ENCODE results near the gene HSPA12B. TPM values are rescaled to one million over a fixed set of nuclear protein-coding genes. Genes with fewer than 3 reads are reported as not detected.

Gene HSPA12B
- total RNA-seq, 1 donor from 2014 or later = 13.5 TPM

DNA sequence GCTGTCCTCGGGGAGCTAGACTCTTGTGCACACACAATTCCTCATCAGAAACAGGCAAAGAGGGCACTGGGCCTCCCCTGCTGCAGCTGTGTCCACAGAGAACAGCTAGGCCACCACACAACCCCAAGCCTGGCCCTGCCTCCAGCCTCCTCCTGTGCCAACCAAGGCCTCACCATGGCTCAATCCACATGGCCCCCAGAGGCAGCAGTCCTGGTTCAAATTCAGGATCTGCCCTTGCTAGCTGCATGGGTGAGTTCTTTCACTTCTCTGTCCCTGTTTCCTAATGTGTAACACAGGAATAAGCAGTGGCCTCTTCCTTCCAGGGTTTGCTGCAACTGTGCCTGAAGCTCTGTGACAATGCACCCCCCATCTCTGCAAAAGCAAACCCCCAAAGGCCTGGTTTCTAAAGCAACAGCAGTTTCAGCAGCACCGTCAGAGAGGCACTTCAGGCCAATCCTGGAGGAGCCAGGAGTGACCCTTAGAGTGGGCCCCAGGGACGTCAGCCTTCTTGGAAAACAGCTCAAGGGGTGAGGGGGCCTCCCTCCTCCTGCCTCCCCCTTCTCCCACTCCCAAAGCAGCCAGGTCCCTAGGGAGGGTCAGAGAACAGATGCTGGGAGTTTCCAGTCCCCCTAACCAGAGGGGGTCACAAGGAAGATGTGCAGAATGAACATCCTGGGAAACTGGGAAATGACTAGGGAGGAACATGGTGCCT, 32.8 kb downstream of the HSPA12B start:
- no peak for DNase-seq (ENCODE audit: low spot score)

DNA sequence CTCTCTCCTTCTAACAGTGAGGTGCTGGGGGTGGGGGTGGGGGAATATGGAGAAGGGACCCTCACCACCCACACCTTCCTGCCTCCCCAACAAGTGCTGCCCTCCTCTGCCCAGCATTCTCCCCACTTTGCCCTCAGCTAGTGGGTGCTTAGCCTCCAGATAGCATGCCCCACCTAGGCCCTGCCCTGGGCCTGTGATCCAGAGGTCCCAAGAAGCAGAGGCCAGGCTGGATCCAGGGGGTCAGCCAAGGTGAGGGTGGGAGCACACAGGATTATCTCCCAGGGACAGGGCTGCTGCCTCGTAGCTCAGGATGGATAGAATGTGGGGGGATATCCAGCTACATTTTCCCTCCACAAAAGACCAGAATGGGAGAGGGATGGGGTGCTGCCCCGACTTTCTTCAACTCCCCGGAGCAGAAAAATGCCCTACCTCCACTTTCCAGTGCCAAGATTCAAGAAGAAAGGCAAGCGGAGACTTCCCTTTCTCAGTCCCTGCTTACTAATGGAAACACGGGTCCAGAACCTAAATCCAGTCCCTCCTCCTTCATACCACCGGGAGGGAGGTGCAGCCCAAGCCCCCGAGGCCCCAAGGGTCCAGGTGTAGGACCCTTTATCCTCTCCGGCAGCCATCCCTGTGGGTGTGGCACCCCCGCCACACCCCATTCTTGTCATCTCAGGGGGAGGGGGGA, 34.1 kb downstream of the HSPA12B start:
- DNase-seq (ENCODE audit: low spot score) = no peak

DNA sequence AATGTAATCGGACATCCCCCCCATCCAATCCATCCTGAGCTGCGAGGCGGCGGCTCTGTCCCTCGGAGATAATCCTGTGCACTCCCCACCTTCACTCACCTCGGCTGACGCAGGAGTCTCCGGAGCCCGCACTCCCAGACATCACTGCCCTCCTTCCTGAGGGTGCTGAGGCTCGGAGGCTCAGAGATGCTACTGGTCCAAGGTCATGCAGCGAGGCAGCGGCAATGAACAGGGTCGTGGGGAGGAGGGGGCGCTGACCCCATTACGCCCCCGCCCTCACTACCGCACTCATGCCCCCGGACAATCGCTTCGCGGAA, 34.6 kb downstream of the HSPA12B start:
- DNase-seq (ENCODE audit: low spot score) = no peak

DNA sequence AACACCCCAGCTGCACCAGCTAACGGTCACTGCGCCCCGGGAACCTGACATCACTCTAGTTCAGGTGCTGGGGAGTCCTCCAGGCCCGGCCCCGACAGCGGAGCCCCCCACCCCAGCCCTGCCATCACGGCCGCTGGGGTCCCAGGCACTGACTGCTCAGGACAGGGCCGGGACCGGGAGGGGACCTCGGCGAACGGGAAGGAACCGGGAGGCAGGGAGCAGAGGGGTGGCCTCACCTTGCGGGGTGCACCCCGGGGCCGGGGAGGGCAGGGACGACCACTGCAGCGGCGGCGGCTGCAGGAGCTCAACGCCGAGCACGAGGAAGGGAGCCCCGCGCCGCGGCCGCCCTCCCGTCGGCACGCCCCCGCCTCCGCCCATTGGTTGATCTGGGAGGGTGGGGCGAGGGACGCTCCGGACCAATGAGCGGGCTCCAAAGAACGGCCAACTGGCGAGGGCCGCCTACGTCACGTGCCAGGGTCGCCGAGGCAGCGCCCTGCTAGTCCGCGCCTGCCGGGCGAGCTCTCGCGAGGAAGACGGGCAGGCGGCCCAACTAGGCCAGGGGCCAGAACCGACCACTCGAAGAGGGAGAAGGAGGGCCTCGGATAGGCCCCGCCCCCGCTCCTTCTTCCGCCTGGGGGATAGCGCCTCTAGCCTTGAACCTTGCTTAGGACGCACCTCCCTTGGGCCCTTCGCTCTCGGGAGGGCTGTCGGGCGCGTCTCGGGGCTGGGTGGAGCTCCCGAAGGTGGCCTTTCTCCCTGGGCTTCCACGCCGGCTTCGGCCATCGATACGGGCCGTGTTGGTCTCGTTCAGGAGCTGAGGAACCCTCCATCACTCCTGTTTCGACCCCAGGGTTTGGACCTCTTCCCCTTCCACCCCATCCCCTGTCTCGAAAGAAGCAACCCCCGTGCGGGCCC, 35.2 kb downstream of the HSPA12B start, which contains the start of gene ADISSP:
TSS of gene ADISSP (minus strand) at position 327 of the 915 bp plus-strand sequence. CDS start 7,653 bp downstream, outside the sequence.
- peak; percentile 98 for DNase-seq (ENCODE audit: low spot score)

DNA sequence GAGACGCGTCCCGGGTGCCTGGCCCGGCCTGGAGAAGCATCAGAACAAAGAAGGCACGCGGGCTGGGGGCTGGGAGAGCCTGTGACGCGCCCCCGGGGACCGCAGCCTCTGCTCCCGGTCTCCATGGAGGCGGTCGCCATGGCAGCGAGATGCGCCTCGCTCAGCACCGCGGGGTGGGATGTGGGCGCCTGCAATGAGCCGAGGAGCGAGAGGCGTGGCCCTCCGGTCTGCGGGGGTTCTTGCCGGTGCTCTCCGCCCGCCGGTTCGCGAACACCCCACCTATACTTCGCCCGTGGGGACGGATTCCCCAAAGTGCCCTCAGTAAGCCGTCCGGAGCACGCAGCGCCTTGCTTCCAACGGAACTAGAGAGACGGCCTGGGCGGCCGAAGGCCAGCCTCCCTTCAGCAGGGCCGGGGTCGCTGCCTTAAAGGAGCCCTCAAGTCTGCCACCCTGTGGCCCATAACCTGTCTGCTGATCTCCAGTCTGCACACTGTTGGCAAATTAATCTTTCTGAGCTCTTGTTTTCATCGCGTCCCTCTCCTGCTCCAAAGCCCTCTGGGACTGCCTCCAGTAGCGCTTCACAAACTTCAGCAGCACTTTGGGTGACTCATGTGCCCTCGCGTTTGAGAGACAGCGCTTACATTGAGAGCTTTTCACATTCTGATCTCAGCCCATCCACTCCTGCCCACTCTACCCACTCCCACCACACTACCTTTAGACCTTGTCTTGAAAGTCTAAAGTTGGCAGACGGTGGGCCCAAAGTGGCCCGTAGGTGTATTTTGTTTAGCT, 36.1 kb downstream of the HSPA12B start:
- peak; percentile 85 for DNase-seq (ENCODE audit: low spot score)

DNA sequence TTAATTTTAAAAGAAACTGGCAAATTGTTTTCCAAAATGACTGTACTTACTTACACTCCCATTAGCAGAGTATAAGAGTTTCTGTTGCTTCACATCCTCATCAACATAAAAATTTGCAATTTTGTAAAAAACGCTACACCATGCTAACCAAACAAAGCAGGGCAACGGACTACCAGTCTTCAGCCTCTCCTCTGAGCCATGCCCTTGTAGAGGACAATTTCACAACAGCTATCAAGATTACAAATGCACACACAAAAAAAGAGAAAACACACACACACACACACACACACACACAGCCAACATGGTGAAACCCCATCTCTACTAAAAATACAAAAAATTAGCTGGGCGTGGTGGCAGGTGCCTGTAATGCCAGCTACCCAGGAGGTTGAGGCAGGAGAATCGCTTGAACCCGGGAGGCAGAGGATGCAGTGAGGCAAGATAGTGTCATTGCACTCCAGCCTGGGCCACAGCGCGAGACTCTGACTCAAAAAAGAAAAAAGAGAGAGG, 39.1 kb downstream of the HSPA12B start:
- no peak for DNase-seq (ENCODE audit: low spot score)

DNA sequence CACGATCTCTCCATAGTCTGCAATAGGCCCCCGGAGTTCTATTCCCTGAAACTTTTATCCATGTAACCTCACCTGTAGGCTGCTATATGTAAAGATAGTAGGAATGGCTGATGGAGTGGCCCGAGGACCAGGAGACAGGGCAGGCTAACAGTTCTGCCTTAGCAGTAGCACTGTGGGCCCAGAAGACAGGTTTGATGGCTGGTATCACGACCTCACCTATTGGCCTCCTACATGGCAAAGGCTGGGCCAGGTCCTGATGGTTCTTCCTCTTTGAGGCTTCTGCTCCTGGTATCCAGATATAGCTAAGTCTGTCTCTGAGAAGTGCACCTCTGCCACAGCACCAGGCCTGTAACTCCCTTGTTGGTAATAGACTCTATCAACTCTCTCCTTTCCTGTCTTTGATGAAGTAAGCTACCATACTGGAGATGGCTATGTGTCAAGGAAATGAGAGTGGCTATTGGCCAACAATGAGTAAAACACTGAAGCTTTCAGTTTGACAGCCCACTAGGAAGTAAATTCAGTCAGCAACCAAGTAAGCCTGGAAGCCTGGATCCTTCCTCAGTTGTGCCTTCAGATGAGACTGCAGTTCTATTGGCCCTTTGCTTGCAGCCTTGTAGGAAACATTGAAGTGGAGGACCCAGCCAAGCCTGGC, 43.1 kb downstream of the HSPA12B start:
- DNase-seq (ENCODE audit: low spot score) = no peak

DNA sequence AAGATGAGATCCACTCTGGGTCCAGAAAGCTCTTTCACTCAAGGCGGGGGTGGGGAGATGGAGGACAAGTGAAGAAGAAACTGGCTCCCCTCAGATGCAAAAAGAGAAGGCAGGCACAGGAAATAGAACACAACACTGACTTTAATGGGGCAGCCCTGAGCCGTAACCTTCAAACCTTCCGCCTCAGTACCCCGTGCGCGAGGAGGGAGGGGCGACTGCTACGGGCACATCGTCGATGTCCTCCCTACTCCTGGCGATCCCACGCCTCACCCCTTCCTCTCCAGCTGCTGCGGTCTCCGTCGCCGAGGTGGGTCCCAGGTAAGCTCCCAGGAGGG, 44.9 kb downstream of the HSPA12B start:
- DNase-seq (ENCODE audit: low spot score) = no peak

DNA sequence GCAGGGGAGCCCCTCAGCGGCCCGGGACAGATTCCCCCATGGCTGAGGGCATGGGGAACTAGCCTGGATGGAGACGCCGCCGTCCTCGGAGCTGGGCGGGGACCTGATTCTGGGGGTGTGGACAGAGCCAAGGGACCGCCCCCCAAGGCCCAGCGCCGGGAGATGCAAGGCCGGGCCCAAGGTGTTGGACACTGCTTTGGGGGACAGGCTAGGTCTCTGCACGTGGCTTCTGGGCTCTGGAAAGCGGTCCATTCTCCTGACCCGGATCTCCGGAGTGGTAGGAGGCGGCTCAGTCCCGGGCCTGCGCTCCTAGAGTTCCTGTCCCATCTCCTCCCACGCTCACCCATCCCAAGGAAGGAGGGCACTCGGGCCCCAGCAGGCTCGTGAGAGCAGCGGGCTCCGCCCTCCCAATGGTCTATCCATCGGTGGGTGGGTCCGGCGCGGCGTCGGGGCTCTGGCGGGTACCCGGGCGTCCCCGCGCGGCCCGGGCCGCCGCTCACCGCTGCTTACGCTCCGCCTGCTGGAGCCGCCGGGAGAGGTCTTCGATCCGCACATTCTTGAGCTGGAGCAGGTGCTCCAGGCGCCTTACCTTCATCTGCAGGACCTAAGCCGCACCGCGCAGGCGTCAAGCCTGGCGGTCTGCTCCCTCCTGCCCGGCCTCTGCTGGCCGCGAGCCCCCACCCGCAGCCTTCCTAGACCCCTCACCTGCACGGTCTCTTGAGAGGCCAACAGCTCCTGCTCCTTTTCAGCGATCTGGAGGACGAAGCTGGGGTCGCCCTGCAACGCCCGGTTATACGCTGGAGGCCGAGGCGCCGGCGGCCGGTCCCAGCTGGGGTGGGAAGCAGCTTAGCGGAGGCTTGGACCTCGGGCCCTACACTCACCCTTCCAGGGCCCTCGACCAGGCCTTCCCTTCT, 45.5 kb downstream of the HSPA12B start:
- DNase-seq (ENCODE audit: low spot score) = peak; percentile 60

DNA sequence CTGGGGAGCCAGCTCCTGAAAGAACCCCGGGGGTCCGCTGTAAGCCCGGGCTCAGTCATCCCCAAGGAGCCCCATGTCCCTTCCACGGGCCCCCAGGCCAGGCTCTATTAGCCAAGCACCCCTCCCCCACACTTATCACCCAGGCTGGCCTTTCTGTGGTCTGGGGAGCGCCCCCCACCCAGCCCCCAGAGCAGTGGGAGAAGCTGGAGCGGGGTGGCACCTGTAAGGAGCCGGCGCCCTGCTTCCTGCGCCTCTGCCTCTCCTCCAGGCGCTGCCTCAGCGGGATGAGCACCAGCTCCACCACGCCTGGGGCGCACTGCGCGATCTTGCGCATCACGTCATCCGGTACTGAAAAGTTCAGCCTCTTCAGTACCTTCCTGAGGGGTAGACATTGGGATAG, 46.5 kb downstream of the HSPA12B start:
- DNase-seq (ENCODE audit: low spot score) = no peak

DNA sequence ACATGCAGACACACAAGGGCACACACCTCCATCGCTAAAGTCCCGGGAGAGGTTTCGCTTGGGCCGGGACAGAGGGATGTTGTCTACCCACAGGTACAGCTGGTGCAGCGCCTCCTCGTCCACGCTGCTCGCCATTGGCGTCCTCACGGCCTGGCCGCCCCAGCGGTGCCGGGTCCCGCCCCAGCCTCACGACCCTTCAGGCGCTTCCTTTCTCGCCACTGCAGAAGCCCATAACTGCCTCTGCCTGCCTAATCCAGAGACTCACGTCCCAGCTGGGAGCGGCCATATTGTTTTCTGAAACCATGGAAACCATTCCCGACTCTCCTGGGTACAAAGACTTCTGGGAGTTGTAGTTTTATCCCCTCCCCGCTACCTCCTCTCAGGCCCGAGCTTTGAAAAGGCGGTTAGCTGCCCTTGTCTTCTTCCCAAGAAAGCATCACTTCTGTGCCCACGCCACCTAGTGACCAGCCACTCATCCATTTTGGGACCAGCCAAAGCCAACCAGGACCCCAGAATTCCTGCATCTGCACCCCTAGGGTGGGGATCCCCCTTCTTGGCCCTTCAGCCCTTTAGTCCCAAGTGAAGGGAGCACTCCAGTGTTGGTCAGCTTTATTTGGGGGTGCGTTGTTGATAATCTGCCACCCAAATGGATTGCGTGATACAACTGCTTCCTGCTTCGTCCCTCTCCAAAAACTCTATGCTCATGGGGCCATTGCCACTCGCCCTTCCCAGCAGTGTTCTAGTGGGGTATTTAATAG, 48.8 kb downstream of the HSPA12B start, which contains the start of gene SPEF1:
TSS of gene SPEF1 (minus strand) at position 296 of the 758 bp plus-strand sequence. CDS start at position 135, 161 bp downstream.
- peak; percentile 99 for DNase-seq (ENCODE audit: low spot score)

DNA sequence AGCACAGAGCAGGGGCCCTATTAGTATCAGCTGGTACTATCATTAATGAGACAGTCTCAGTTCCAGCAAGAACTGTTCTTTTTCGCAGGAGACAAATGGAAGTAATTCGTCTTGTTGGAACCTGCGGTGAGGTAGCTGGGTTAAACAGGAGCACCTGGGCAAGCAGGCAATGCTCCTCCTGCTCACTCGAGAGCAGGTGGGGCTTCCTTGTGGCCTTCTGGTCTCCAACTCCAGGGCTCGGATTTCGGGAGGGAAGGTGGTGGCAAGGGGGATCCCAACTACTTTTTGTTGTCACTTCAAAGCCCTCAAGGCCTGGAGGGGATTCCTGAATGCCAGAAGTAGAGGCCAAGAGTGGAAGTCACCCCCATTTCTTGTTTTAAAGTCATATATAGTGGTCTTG, 50.1 kb downstream of the HSPA12B start:
- DNase-seq (ENCODE audit: low spot score) = no peak

DNA sequence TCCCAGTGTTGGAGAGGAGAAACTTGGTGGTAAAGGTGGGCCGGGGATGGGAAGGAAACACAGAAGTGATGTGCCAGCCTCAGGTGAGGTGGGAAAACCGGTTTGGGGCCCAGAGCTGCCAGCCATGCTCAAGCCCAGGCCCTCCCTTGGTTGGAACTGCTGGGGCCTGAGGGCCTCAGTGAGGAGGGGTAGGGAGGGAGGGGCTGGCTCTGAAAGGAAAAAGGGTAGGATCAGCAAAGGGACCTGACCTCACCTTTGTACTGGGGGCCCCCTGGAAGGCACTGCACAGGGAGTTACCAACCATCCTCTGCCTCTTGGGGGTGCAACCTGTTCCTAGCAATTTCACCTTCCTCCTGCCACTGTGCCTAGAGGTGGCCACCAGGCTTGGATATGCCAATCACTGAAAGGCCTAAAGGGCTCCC, 50.6 kb downstream of the HSPA12B start:
- no peak for DNase-seq (ENCODE audit: low spot score)

DNA sequence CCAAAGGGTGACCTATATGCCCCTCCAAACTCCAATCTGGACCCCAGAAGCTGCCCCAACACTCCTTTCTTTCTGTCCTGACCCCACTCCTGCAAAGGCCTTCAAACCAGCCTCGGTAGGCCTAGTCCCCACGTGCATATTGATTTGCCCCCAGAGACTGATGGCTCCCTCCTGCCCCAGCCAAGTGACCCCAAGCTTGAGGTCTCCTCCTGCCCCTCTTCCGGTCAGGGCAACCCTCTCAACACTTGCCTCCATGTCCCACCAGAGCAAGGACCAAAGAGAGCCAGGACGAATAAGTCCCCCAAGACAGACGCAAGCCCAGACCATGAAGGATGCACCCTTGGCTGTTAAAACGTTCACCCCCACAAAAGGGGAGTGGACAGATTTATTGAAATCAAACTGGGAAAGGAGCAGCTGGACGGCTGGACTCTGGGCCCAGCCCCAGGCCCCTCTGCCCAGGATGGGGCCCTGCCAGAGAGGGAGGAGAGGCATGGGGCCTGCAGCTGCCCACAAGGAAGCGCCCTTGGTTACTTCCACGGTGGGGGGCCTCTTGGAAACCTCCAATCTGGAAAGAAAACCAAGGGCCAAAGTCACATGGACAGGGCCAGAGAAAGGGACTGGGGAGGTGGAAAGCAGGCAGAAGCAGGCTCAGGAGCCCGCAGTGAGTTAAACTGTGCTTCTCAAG, 51.2 kb downstream of the HSPA12B start:
- no peak for DNase-seq (ENCODE audit: low spot score)

DNA sequence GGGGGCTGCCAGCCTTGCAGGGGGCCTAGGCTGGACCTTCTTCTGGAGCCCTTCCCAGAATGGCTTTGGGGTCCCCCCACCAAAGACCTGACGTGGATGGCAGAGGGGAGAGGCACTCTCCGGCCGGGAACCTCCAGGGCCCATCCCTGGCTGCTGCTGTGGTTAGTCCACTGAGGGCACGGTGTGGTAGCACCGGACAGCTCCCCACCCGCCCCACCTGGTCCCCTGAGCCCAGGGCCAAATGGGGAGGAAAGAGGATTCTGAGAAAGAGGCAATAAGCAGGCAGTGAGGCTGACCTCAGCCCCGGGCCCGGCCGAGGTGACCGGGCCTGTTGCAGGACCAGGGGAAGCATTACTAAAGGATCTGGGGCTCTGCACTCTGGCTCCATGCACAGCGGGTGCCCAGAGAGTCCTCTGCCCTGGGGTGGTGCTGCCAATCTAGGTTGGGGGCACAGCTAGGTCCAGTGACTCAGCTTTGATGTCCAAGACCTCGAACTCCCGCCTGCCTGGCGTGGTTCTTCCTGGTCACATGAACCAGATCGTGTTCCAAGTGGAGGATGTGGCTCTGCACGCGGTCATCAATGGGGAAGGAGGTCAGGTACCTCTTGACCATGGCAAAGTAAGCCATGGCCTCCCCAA, 51.9 kb downstream of the HSPA12B start:
- DNase-seq (ENCODE audit: low spot score) = no peak

DNA sequence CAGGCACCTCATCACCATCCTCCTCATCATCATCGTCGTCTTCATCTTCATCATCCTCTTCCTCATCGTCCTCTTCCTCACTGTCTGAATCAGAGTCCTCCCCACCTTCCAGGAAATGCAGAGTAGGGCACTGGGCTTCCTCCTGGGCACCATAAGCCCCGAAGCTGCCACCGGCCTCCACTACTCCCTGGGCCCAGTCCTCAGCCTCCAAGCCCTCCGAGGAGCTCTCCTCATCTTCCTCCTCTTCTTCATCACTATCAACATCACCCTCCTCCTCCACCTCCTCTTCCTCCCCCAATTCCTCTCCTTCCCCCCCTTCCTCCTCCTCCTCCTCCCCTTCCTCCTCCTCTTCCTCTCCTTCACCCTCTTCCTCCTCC, 52.4 kb downstream of the HSPA12B start:
- no peak for DNase-seq (ENCODE audit: low spot score)

DNA sequence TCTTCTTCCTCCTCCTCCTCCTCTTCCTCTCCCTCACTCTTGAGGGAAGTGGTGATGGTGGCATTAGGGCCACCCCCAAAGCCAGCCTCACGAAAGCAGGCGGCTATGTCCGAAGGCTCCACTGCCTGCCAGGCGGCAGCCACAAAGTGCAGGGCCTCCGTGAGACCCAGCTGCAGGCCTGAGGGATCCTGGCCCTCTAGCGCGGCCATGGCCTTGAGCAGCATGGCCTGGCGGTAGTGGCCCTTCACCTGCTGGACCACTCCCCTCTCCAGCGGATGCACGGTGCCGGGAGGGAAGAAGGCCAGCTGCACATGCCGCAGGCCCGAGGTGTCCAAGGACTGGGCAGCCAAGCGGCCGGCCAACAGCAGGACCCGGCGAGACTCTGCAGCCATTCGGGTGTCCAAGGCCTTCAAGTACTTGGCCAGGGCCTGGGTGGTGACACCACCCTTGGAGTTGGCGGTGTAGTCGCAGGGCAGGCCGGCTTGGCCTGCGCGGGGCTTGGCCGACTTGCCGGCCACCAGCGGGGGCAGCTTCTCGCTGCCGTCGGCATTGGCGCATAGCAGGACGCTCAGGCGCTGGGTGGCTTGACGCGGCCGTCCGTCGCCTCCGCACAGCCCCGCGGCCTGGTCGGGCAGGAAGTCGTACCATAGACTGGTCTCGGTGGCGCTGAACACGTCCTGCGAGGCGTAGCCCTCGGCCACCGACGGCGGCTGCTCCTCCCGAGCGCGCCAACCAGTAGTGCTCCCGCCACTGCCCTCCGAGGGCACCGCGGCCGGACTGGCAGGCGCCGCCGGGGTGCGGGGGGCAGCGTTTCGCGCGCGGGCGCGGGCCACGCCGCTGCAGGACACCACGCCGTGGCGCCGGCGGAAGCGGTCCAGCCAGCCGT, 53.0 kb downstream of the HSPA12B start:
- no peak for DNase-seq (ENCODE audit: low spot score)

All from umbilical cord (tissue), 2 donors.